ENCODE measurements around the gene MAGOHB.

MAGOHB gene

GRCh38 chr12:10563966-10564365 lies 49.4 kb downstream of the MAGOHB start:
- no peaks in the 10 kb centered on the region for H3F3A ChIP-seq (ENCODE audit: insufficient read depth)
- H2AFZ ChIP-seq (ENCODE audit: low read depth, low read length, severe bottlenecking): no peak overlapping the region
- TF ChIP-seq EZH2phosphoT487 (conservative IDR thresholded peaks at IDR 0.05; ENCODE audit: low read length): no peak
- TF ChIP-seq, protein P1, sequence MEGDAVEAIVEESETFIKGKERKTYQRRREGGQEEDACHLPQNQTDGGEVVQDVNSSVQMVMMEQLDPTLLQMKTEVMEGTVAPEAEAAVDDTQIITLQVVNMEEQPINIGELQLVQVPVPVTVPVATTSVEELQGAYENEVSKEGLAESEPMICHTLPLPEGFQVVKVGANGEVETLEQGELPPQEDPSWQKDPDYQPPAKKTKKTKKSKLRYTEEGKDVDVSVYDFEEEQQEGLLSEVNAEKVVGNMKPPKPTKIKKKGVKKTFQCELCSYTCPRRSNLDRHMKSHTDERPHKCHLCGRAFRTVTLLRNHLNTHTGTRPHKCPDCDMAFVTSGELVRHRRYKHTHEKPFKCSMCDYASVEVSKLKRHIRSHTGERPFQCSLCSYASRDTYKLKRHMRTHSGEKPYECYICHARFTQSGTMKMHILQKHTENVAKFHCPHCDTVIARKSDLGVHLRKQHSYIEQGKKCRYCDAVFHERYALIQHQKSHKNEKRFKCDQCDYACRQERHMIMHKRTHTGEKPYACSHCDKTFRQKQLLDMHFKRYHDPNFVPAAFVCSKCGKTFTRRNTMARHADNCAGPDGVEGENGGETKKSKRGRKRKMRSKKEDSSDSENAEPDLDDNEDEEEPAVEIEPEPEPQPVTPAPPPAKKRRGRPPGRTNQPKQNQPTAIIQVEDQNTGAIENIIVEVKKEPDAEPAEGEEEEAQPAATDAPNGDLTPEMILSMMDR (IDR thresholded peaks at IDR 0.05; ENCODE audit: insufficient read depth, low read length, poor library complexity, severe bottlenecking): no peak
- H3K9me2 ChIP-seq (replicated peaks; ENCODE audit: insufficient read depth, low read length): no peaks in the 10 kb centered on the region
- H3K27me3 ChIP-seq (ENCODE audit: low read length): no peaks in the 10 kb centered on the region
- no peak overlapping the region for H3K9ac ChIP-seq (ENCODE audit: low read length)
- H3K4me3 ChIP-seq (ENCODE audit: insufficient read depth, low read length, poor library complexity, severe bottlenecking): no peak overlapping the region
- H3K79me2 ChIP-seq (ENCODE audit: insufficient read depth, low read length): no peaks in the 10 kb centered on the region
- H4K20me1 ChIP-seq (ENCODE audit: low read depth, low read length): no peaks in the 10 kb centered on the region
- no peaks in the 10 kb centered on the region for H3K36me3 ChIP-seq (ENCODE audit: low read length)
- H3K9me3 ChIP-seq (ENCODE audit: insufficient read depth, low read length): no peaks in the 10 kb centered on the region
- no peak overlapping the region for H3K27ac ChIP-seq (ENCODE audit: low read depth, low read length)
- H3K4me2 ChIP-seq (ENCODE audit: low read depth, low read length, poor library complexity, severe bottlenecking): no peak overlapping the region

GRCh38 chr12:10563002-10563401 lies 50.4 kb downstream of the MAGOHB start:
- Histone ChIP-seq H3K4me2 (ENCODE audit: low read depth, low read length, poor library complexity, severe bottlenecking) (no peak overlapping the region), H3F3A (ENCODE audit: insufficient read depth) (no peaks in the 10 kb centered on the region), H4K20me1 (ENCODE audit: low read depth, low read length) (no peaks in the 10 kb centered on the region), H3K9ac (ENCODE audit: low read length) (no peak overlapping the region), H3K36me3 (ENCODE audit: low read length) (no peaks in the 10 kb centered on the region), H3K4me3 (ENCODE audit: insufficient read depth, low read length, poor library complexity, severe bottlenecking) (no peak overlapping the region), H3K27ac (ENCODE audit: low read depth, low read length) (no peak overlapping the region), H3K9me2 (replicated peaks; ENCODE audit: insufficient read depth, low read length) (no peaks in the 10 kb centered on the region), H2AFZ (ENCODE audit: low read depth, low read length, severe bottlenecking) (no peak overlapping the region), H3K9me3 (ENCODE audit: insufficient read depth, low read length) (no peaks in the 10 kb centered on the region), H3K79me2 (ENCODE audit: insufficient read depth, low read length) (no peaks in the 10 kb centered on the region), H3K27me3 (ENCODE audit: low read length) (no peaks in the 10 kb centered on the region)
- no peak for TF ChIP-seq EZH2phosphoT487 (conservative IDR thresholded peaks at IDR 0.05; ENCODE audit: low read length)
- TF ChIP-seq, protein P1 (IDR thresholded peaks at IDR 0.05; ENCODE audit: insufficient read depth, low read length, poor library complexity, severe bottlenecking): no peak

DNA sequence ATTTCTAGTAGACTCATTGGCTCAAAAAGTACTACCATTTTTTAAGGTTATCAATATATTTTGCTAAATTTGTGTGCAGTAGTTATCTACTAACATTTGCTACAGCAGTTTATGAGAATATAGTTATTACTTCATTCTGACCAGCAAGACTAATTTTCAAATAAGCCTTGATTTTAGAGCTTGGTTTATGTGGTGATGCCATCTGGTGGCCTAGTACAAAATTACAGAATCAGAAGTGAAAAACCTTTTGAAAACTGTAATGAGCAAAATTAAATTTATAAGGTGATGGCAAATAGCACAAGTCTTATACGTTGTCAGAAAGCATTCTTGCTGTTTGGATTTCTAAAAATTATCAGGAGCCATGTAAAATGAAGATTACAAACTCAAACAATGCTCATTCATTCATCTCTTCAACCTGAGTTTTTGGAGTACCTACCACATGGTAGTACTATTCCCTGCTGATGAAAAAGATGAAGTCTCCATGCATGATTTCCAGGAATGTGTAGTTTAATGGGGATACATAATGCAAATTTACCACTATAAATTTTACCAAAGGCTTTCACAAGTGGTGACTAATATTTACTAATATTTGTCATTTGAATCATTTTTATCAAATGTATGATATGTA lies 51.0 kb downstream of the MAGOHB start:
- Histone ChIP-seq H3K9me2 (replicated peaks; ENCODE audit: insufficient read depth, low read length) (no peaks in the 10 kb centered on the region), H3K9ac (ENCODE audit: low read length) (no peak overlapping the region), H3K27me3 (ENCODE audit: low read length) (no peaks in the 10 kb centered on the region), H3F3A (ENCODE audit: insufficient read depth) (no peaks in the 10 kb centered on the region), H2AFZ (ENCODE audit: low read depth, low read length, severe bottlenecking) (no peak overlapping the region), H3K4me2 (ENCODE audit: low read depth, low read length, poor library complexity, severe bottlenecking) (no peak overlapping the region), H3K4me3 (ENCODE audit: insufficient read depth, low read length, poor library complexity, severe bottlenecking) (no peak overlapping the region), H4K20me1 (ENCODE audit: low read depth, low read length) (no peaks in the 10 kb centered on the region), H3K27ac (ENCODE audit: low read depth, low read length) (no peak overlapping the region), H3K9me3 (ENCODE audit: insufficient read depth, low read length) (no peaks in the 10 kb centered on the region), H3K36me3 (ENCODE audit: low read length) (no peaks in the 10 kb centered on the region), H3K79me2 (ENCODE audit: insufficient read depth, low read length) (no peaks in the 10 kb centered on the region)
- no peak for TF ChIP-seq EZH2phosphoT487 (conservative IDR thresholded peaks at IDR 0.05; ENCODE audit: low read length)
- TF ChIP-seq, protein P1 (IDR thresholded peaks at IDR 0.05; ENCODE audit: insufficient read depth, low read length, poor library complexity, severe bottlenecking): peak; percentile 14

Measured in SU-DHL-6 (cell line).